CD14-positive monocyte (primary cell): Measurements from ENCODE around the gene CD37. TPM values are rescaled to one million over a fixed set of nuclear protein-coding genes. Genes with fewer than 3 reads are reported as not detected.
A peak's percentile ranks its signal among the peaks of the same experiment; 100 is the strongest.

Source experiments
- DNase-seq, 3 donors: peaks; one replicate each; pipeline ENCODE4 v3.0.0-alpha.2; 2011 to 2022
- H2AFZ ChIP-seq: 2 replicates; pipeline ENCODE4 v1.6.0; 2012; ENCODE audit warnings: mild to moderate bottlenecking, low read depth, low read length, inconsistent platforms; ENCODE audit not compliant: insufficient read depth, poor library complexity, severe bottlenecking
- H3K27ac ChIP-seq, 2 donors: 1 replicate in 1 of 2; 2 replicates in 1 of 2; pipeline ENCODE4 v1.5.1; 2012 to 2013; ENCODE audit warnings: low read length in 2 of 2, control low read depth in 1 of 2, inconsistent platforms in 1 of 2, low read depth in 1 of 2, mild to moderate bottlenecking in 1 of 2
- H3K27me3 ChIP-seq, 2 donors: one replicate each; pipeline versions ENCODE4 v1.6.0 to v1.6.1; 2011 to 2013; ENCODE audit warnings: low read length in 2 of 2; ENCODE audit not compliant: control insufficient read depth in 2 of 2, insufficient read depth in 2 of 2
- H3K36me3 ChIP-seq, 2 donors: replicated peaks in 1 of 2; 1 replicate in 1 of 2; 2 replicates in 1 of 2; pipeline versions ENCODE4 v1.5.1 to v1.6.1; 2012 to 2013; ENCODE audit warnings: low read length in 2 of 2, control low read depth in 1 of 2, inconsistent platforms in 1 of 2, mild to moderate bottlenecking in 1 of 2; ENCODE audit not compliant: insufficient read depth in 2 of 2, control insufficient read depth in 1 of 2
- H3K4me1 ChIP-seq, 2 donors: 1 replicate in 1 of 2; 2 replicates in 1 of 2; pipeline versions ENCODE4 v1.5.1 to v1.6.1; 2012 to 2013; ENCODE audit warnings: low read length in 2 of 2, control low read depth in 1 of 2, inconsistent platforms in 1 of 2, mild to moderate bottlenecking in 1 of 2, moderate library complexity in 1 of 2; ENCODE audit not compliant: insufficient read depth in 2 of 2, control insufficient read depth in 1 of 2
- H3K4me2 ChIP-seq: replicated peaks from 2 replicates; pipeline ENCODE3; 2012; ENCODE audit warnings: low read length, moderate library complexity, mild to moderate bottlenecking; ENCODE audit not compliant: poor library complexity, severe bottlenecking; ENCODE audit errors: extremely low read depth
- H3K4me3 ChIP-seq, 3 experiments: fragments of 200-600 bp in 1 of 3; sonication (generic) in 1 of 3; replicated peaks in 1 of 3; 1 replicate in 2 of 3; 2 replicates in 1 of 3; pipeline ENCODE4 v1.5.1; 2011 to 2013; ENCODE audit warnings: low read length in 3 of 3, mild to moderate bottlenecking in 3 of 3, control low read depth in 2 of 3, low read depth in 2 of 3, inconsistent platforms in 1 of 3, moderate library complexity in 1 of 3
- H3K79me2 ChIP-seq: 2 replicates; pipeline ENCODE4 v1.6.0; 2012; ENCODE audit warnings: mild to moderate bottlenecking, control low read depth, inconsistent platforms, low read length, moderate library complexity; ENCODE audit not compliant: insufficient read depth
- H3K9ac ChIP-seq: 2 replicates; pipeline ENCODE4 v1.6.0; 2017; ENCODE audit warnings: low read length, mild to moderate bottlenecking; ENCODE audit not compliant: insufficient read depth, poor library complexity, severe bottlenecking
- H3K9me3 ChIP-seq, 2 donors: replicated peaks in 1 of 2; 1 replicate in 1 of 2; 2 replicates in 1 of 2; pipeline versions ENCODE4 v1.5.1 to v1.6.1; 2012 to 2013; ENCODE audit warnings: low read length in 2 of 2, control low read depth in 1 of 2; ENCODE audit not compliant: control insufficient read depth in 1 of 2, insufficient read depth in 1 of 2
- H4K20me1 ChIP-seq: 2 replicates; pipeline ENCODE4 v1.6.0; 2012; ENCODE audit warnings: mild to moderate bottlenecking, low read length, control low read depth, moderate library complexity; ENCODE audit not compliant: insufficient read depth
- H3K27ac Mint-ChIP-seq, 7 donors: one replicate each; pipeline ENCODE4 v1.8.0; 2020; ENCODE audit warnings: mild to moderate bottlenecking in 7 of 7, mixed read lengths in 7 of 7, moderate library complexity in 6 of 7, inconsistent platforms in 2 of 7
- H3K27me3 Mint-ChIP-seq, 3 donors: one replicate each; pipeline ENCODE4 v1.8.0; 2021 to 2022; ENCODE audit warnings: low read depth in 3 of 3, mild to moderate bottlenecking in 3 of 3, mixed read lengths in 3 of 3, moderate library complexity in 3 of 3, inconsistent platforms in 1 of 3
- H3K36me3 Mint-ChIP-seq, 2 donors: one replicate each; pipeline ENCODE4 v1.8.0; 2020; ENCODE audit warnings: mixed read lengths in 2 of 2, inconsistent platforms in 1 of 2, mild to moderate bottlenecking in 1 of 2
- H3K4me1 Mint-ChIP-seq: one replicate; pipeline ENCODE4 v1.8.0; 2020; ENCODE audit warnings: mild to moderate bottlenecking, mixed read lengths
- H3K4me3 Mint-ChIP-seq, 2 donors: one replicate each; pipeline ENCODE4 v1.8.0; 2020; ENCODE audit warnings: mild to moderate bottlenecking in 2 of 2, mixed read lengths in 2 of 2, moderate library complexity in 1 of 2
- H3K9me3 Mint-ChIP-seq, 7 donors: one replicate each; pipeline ENCODE4 v1.8.0; 2020 to 2022; ENCODE audit warnings: mixed read lengths in 7 of 7, mild to moderate bottlenecking in 6 of 7, moderate library complexity in 6 of 7, inconsistent platforms in 2 of 7
- WGBS: methylation state at CpG from one replicate; pipeline ENCODE4 v1.1.5; 2013; ENCODE audit warnings: missing lambda C conversion rate; ENCODE audit not compliant: insufficient coverage; 5-methylcytosine and 5-hydroxymethylcytosine counted together
- intact Hi-C, 2 donors: fragments of 100-400 bp; cut with micrococcal nuclease; formaldehyde crosslinking; loops; one replicate each; pipeline versions ENCODE4 v1.15.0 to v1.15.1; 2023
- polyA plus RNA-seq, 3 donors: library from polyadenylated mRNA; depleted of rRNA in 1 of 3; unstranded in 2 of 3; stranded (reverse) in 1 of 3; fragments of 300-500 nt in 2 of 3; fragments of >200 nt in 1 of 3; fragmentation: Illumina TruSeq in 2 of 3; gene quantifications; 1 replicate in 2 of 3; 2 replicates in 1 of 3; pipeline ENCODE4 v1.2.3, GENCODE V29; 2012 to 2021
- TF ChIP-seq, protein P1 (sequence below): fragments of 200-600 bp; IDR thresholded peaks from one replicate; pipeline ENCODE4 v1.8.0; 2022; ENCODE audit warnings: antibody characterized with exemption, mild to moderate bottlenecking

The CD37 gene
- polyA plus RNA-seq, 3 donors, result 147 to 380 (median 194) TPM

DNA sequence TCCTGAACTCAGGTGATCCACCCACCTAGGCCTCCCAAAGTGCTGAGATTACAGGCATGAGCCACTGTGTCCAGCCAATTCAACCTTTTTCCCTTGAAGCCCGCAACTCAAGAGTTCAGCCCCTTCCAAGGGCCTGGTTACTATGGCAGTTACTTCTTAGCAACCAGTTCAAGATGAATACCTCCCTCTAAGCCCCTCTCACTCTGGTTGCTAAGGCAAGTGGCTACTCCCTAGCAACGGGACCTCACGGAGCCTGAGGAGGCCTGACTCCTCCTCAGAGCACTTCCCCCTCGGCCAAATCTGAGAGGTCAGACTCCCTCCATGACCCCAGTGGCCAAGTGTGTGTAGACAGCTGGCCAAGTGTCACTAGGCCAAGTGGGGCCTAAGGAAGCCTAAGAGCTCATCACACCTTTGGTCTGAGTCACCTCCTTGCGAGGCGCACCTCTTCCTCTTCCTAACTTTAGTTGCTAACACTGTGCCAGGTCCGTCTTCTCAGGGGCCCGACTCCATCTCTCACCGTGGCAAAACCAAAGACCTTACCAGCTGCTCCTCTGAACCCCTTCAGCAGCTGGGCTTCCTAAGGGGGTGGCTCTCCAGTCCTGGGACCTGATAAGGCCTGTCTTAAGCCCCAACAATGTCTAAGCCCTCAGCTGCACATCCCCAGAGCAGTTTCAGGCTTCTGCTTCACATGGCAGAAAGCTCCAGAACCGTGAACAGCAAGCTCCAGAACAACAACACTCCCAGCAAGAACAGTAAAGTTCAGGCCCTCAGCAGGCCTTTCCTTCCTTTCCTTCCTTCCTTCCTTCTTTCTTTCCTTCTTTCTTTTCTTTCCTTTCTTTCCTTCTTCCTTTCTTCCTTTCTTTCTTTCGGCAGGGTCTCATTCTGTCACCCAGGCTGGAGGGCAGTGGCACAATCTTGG is 9.6 kb downstream of the CD37 start:
- no peak overlapping the region for H3K4me3 ChIP-seq
- Mint-ChIP-seq H3K4me3 (no peak overlapping the region), H3K4me1 (peaks cover 7% of the 10 kb centered on the region), H3K9me3 (peaks cover 0 to 7% (median 2%) of the 10 kb centered on the region in 7 donors), H3K36me3 (peaks cover 7 to 11% of the 10 kb centered on the region in 2 donors), H3K27ac (peak overlapping the region in 2 of 7 donors; percentile 22 to 60), H3K27me3 (peaks cover 0 to 5% (median 0%) of the 10 kb centered on the region in 3 donors)
- no peak overlapping the region for H3K9ac ChIP-seq
- no peaks in the 10 kb centered on the region for H3K27me3 ChIP-seq
- no peaks in the 10 kb centered on the region for H3K9me3 ChIP-seq
- DNase-seq, result no peak
- peak overlapping the region in 1 of 2 donors; percentile 8 for H3K27ac ChIP-seq
- H3K36me3 ChIP-seq, result peaks cover 3 to 10% of the 10 kb centered on the region in 2 donors
- TF ChIP-seq, protein P1, sequence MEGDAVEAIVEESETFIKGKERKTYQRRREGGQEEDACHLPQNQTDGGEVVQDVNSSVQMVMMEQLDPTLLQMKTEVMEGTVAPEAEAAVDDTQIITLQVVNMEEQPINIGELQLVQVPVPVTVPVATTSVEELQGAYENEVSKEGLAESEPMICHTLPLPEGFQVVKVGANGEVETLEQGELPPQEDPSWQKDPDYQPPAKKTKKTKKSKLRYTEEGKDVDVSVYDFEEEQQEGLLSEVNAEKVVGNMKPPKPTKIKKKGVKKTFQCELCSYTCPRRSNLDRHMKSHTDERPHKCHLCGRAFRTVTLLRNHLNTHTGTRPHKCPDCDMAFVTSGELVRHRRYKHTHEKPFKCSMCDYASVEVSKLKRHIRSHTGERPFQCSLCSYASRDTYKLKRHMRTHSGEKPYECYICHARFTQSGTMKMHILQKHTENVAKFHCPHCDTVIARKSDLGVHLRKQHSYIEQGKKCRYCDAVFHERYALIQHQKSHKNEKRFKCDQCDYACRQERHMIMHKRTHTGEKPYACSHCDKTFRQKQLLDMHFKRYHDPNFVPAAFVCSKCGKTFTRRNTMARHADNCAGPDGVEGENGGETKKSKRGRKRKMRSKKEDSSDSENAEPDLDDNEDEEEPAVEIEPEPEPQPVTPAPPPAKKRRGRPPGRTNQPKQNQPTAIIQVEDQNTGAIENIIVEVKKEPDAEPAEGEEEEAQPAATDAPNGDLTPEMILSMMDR, result no peak
- no peak overlapping the region for H2AFZ ChIP-seq
- intact Hi-C loops, result no loop called here
- no peak overlapping the region for H3K4me2 ChIP-seq
- H3K4me1 ChIP-seq, result peaks cover 0 to 5% of the 10 kb centered on the region in 2 donors
- no peaks in the 10 kb centered on the region for H3K79me2 ChIP-seq
- H4K20me1 ChIP-seq, result peaks cover 8% of the 10 kb centered on the region
- WGBS, result 87% methylated on average over 10 of the region's 11 CpGs

DNA sequence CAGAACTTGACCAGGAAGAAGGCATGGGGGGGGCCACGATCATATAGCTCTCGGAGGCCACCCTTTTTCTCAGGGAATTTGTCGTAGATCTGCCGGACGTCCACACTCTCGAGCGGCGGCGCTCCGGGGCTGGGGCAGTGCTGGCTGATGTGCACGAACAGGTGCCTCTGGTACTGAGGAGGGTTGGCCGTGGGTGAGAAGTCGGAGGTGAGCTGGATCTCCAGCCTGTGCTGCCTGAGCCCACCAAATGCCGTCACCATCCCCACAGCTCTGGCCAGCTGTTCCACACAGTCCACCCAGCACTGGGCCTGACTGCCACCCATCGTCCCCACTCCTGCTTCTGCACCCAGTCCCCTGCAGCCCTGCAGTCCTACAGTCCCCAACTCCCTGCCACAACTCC is 12.0 kb downstream of the CD37 start:
- TF ChIP-seq, protein P1, result no peak
- H3K9me3 ChIP-seq, result no peaks in the 10 kb centered on the region
- H3K4me1 ChIP-seq, result no peaks in the 10 kb centered on the region
- H3K9ac ChIP-seq, result no peak overlapping the region
- H3K27me3 ChIP-seq, result no peaks in the 10 kb centered on the region
- no peaks in the 10 kb centered on the region for H4K20me1 ChIP-seq
- intact Hi-C loops, result no loop called here
- H3K4me3 Mint-ChIP-seq, result no peak overlapping the region
- peak overlapping the region in 1 of 7 donors; percentile 8 for H3K27ac Mint-ChIP-seq
- no peak overlapping the region for H3K4me3 ChIP-seq
- no peaks in the 10 kb centered on the region for H3K36me3 ChIP-seq
- peaks cover 2 to 12% (median 5%) of the 10 kb centered on the region in 3 donors for H3K27me3 Mint-ChIP-seq
- WGBS, result 95% methylated on average over 4 of the region's 15 CpGs
- no peaks in the 10 kb centered on the region for H3K36me3 Mint-ChIP-seq
- H3K4me2 ChIP-seq, result no peak overlapping the region
- H3K79me2 ChIP-seq, result no peaks in the 10 kb centered on the region
- no peaks in the 10 kb centered on the region for H3K4me1 Mint-ChIP-seq
- H2AFZ ChIP-seq, result no peak overlapping the region
- no peak for DNase-seq
- peaks cover 0 to 5% (median 2%) of the 10 kb centered on the region in 7 donors for H3K9me3 Mint-ChIP-seq
- H3K27ac ChIP-seq, result no peak overlapping the region
